NCI-H2196 treated with DMSO at 0.1 percent for 48 hours (cell line): ENCODE measurements around the gene OBSCN.

Experiments used
- DNase-seq: peaks from one replicate; lab custom pipeline; 2025; ENCODE audit not compliant: unreplicated experiment; lab: John Stamatoyannopoulos, UW

OBSCN gene

GRCh38 chr1:228376651-228377631 lies 169.1 kb downstream of the OBSCN start:
- DNase-seq: no peak

GRCh38 chr1:228377664-228378089 lies 169.8 kb downstream of the OBSCN start:
- DNase-seq: no peak

- peak; percentile 63 for DNase-seq
Measured at GRCh38 chr1:228378090-228378872, 170.4 kb downstream of the OBSCN start.

- no peak for DNase-seq
Measured at GRCh38 chr1:228378873-228379460, 171.1 kb downstream of the OBSCN start.

- no peak for DNase-seq
Measured at GRCh38 chr1:228379666-228380065, 171.8 kb downstream of the OBSCN start.

GRCh38 chr1:228381356-228381755 lies 173.5 kb downstream of the OBSCN start:
- DNase-seq: no peak

- no peak for DNase-seq
Measured at GRCh38 chr1:228383773-228384172, 175.9 kb downstream of the OBSCN start.

- DNase-seq: no peak
Measured at GRCh38 chr1:228385232-228385631, 177.4 kb downstream of the OBSCN start.

- no peak for DNase-seq
Measured at GRCh38 chr1:228387321-228387720, 179.5 kb downstream of the OBSCN start.

- DNase-seq: no peak
Measured at GRCh38 chr1:228390649-228391048, 182.8 kb downstream of the OBSCN start.

GRCh38 chr1:228391411-228392020 lies 183.7 kb downstream of the OBSCN start:
- no peak for DNase-seq

GRCh38 chr1:228392111-228392936 lies 184.5 kb downstream of the OBSCN start:
- no peak for DNase-seq

GRCh38 chr1:228393268-228393701 lies 185.4 kb downstream of the OBSCN start:
- no peak for DNase-seq

- no peak for DNase-seq
Measured at GRCh38 chr1:228393811-228394570, 186.1 kb downstream of the OBSCN start.

- no peak for DNase-seq
Measured at GRCh38 chr1:228394571-228395394, 186.9 kb downstream of the OBSCN start.

GRCh38 chr1:228396770-228397662 lies 189.2 kb downstream of the OBSCN start:
- no peak for DNase-seq

- no peak for DNase-seq
Measured at GRCh38 chr1:228397966-228398365, 190.1 kb downstream of the OBSCN start.
